Erythroblast (primary cell): ENCODE measurements around the gene CFLAR.

Source experiments
- GATA1 ChIP-seq: IDR thresholded peaks from 2 replicates; pipeline ENCODE4 v1.6.1; 2011; ENCODE audit warnings: low read depth, mild to moderate bottlenecking, control low read depth, low read length, moderate library complexity
- POLR2A ChIP-seq: IDR thresholded peaks from 2 replicates; pipeline ENCODE4 v1.6.1; 2011; ENCODE audit warnings: mild to moderate bottlenecking, low read length

GRCh38 chr2:201127152-201127511 is 11.2 kb downstream of the CFLAR start:
- TF ChIP-seq POLR2A = no peak
- no peak for TF ChIP-seq GATA1
